Measurements from ENCODE around the gene AP2B1. TPM values are rescaled to one million over a fixed set of nuclear protein-coding genes. Genes with fewer than 3 reads are reported as not detected.

The AP2B1 gene
- total RNA-seq, 1 donor from 2014 or later: 216 TPM

GRCh38 chr17:35575759-35576158 lies 11.4 kb upstream of the AP2B1 start:
- no peak for DNase-seq (ENCODE audit: low read depth, low spot score)
- Mint-ChIP-seq H3K9me3 (no peaks in the 10 kb centered on the region), H3K27me3 (ENCODE audit: low read depth) (no peaks in the 10 kb centered on the region), H3K36me3 (ENCODE audit: low read depth) (no peaks in the 10 kb centered on the region), H3K4me3 (peak overlapping the region; percentile 93), H3K27ac (ENCODE audit: unreplicated experiment) (no peak overlapping the region), H3K4me1 (peaks cover 25% of the 10 kb centered on the region)
- no peak for TF ChIP-seq CTCF (conservative IDR thresholded peaks at IDR 0.05)

GRCh38 chr17:35577830-35578196 lies 9.3 kb upstream of the AP2B1 start:
- DNase-seq (ENCODE audit: low read depth, low spot score): no peak
- TF ChIP-seq CTCF (conservative IDR thresholded peaks at IDR 0.05): no peak
- H3K27me3 Mint-ChIP-seq (ENCODE audit: low read depth): peaks cover 11% of the 10 kb centered on the region
- H3K36me3 Mint-ChIP-seq (ENCODE audit: low read depth): no peaks in the 10 kb centered on the region
- H3K9me3 Mint-ChIP-seq: no peaks in the 10 kb centered on the region
- peak overlapping the region; percentile 93 for H3K4me3 Mint-ChIP-seq
- H3K4me1 Mint-ChIP-seq: peaks cover 25% of the 10 kb centered on the region
- peak overlapping the region; percentile 50 for H3K27ac Mint-ChIP-seq (ENCODE audit: unreplicated experiment)

DNA sequence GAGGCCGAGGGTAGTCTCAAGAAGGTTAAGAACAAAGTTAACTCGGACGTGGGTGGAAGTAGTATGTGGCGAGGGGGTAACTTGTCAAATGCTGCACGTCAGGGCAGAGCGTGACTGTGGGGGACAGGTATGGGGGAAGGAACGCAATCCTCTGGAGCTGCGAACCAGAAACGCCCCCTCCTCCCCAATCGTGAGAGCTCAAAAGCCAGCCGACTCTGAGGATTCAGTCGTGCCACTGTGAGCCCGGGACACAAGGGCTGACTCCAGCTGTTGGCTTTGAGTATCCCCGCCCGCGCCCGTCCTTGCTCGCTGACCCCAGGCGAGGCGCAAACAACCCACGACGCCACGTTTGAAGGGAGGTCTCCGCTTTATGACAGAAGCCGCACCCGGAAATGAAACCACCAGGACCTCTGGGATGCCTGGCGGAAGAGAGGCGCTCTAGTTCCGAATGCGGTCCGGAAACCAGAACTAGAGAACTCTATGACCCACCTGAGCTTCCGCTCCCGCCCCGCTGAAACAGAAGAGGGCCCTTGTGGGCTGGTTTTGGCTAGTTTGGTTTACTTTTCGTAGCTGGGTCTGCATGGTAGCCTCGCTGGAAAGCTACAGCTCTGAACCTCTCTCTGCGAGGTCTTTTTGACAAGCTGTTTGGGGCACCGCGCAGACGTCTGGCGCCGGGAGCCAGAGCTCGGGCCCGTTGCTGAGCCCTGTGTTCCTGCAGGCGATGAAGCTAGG lies 8.8 kb upstream of the AP2B1 start, which contains the start of gene PEX12:
Gene PEX12, minus strand, starts transcription at position 375 of the 732 bp plus-strand sequence. CDS start 550 bp downstream, outside the sequence.
- Mint-ChIP-seq H3K36me3 (ENCODE audit: low read depth) (no peaks in the 10 kb centered on the region), H3K9me3 (no peaks in the 10 kb centered on the region), H3K4me1 (peaks cover 25% of the 10 kb centered on the region), H3K4me3 (peak within 1 kb of the TSS; percentile 93), H3K27ac (ENCODE audit: unreplicated experiment) (peak within 1 kb of the TSS; percentile 50), H3K27me3 (ENCODE audit: low read depth) (peaks cover 15% of the 10 kb centered on the region)
- TF ChIP-seq CTCF (conservative IDR thresholded peaks at IDR 0.05): no peak
- DNase-seq (ENCODE audit: low read depth, low spot score): peak; percentile 48

- Mint-ChIP-seq H3K4me3 (peak overlapping the region; percentile 93), H3K36me3 (ENCODE audit: low read depth) (no peaks in the 10 kb centered on the region), H3K9me3 (no peaks in the 10 kb centered on the region), H3K27ac (ENCODE audit: unreplicated experiment) (peak overlapping the region; percentile 20), H3K4me1 (peaks cover 25% of the 10 kb centered on the region), H3K27me3 (ENCODE audit: low read depth) (peaks cover 20% of the 10 kb centered on the region)
- TF ChIP-seq CTCF (conservative IDR thresholded peaks at IDR 0.05): no peak
- DNase-seq (ENCODE audit: low read depth, low spot score): no peak
Observed at GRCh38 chr17:35578929-35579432, 8.1 kb upstream of the AP2B1 start.

GRCh38 chr17:35584061-35584460 lies 3.1 kb upstream of the AP2B1 start:
- Mint-ChIP-seq H3K27ac (ENCODE audit: unreplicated experiment) (no peak overlapping the region), H3K9me3 (no peaks in the 10 kb centered on the region), H3K27me3 (ENCODE audit: low read depth) (peaks cover 42% of the 10 kb centered on the region), H3K36me3 (ENCODE audit: low read depth) (no peaks in the 10 kb centered on the region), H3K4me3 (peak overlapping the region; percentile 3), H3K4me1 (peaks cover 29% of the 10 kb centered on the region)
- TF ChIP-seq CTCF (conservative IDR thresholded peaks at IDR 0.05): no peak
- DNase-seq (ENCODE audit: low read depth, low spot score): no peak
